ENCODE results near the gene ACOT8. TPM values are rescaled to one million over a fixed set of nuclear protein-coding genes. Genes with fewer than 3 reads are reported as not detected.
"Not testable (repeated sequence)": the region's sequence is repeated elsewhere in the genome, so short reads cannot be mapped to it uniquely, and the experiment has no call there.

Gene ACOT8
- total RNA-seq, 1 donor from 2014 or later: 32.1 TPM

GRCh38 chr20:45874576-45874975 is 17.4 kb upstream of the ACOT8 start:
- DNase-seq: no peak
- TF ChIP-seq CTCF (IDR thresholded peaks at IDR 0.05; ENCODE audit: borderline replicate concordance): no peak
- intact Hi-C loops (cut with micrococcal nuclease): no loop called here
- no peak overlapping the region for H3K27ac ChIP-seq (replicated peaks)
- H3K9me3 ChIP-seq (replicated peaks): no peaks in the 10 kb centered on the region
- peaks cover 23% of the 10 kb centered on the region for H3K36me3 ChIP-seq
- no peak overlapping the region for H3K4me3 ChIP-seq
- H3K4me1 ChIP-seq: peaks cover 12% of the 10 kb centered on the region
- no peaks in the 10 kb centered on the region for H3K27me3 ChIP-seq (ENCODE audit: low read depth)

GRCh38 chr20:45874104-45874481 is 16.9 kb upstream of the ACOT8 start:
- H3K27me3 ChIP-seq (ENCODE audit: low read depth); intact Hi-C loops (cut with micrococcal nuclease); H3K4me3 ChIP-seq; DNase-seq; H3K9me3 ChIP-seq (replicated peaks); H3K27ac ChIP-seq (replicated peaks): not testable (repeated sequence)
- H3K36me3 ChIP-seq: peaks cover 23% of the 10 kb centered on the region
- peaks cover 10% of the 10 kb centered on the region for H3K4me1 ChIP-seq

GRCh38 chr20:45873409-45874103 is 16.4 kb upstream of the ACOT8 start:
- Histone ChIP-seq H3K27me3 (ENCODE audit: low read depth) (no peaks in the 10 kb centered on the region), H3K27ac (replicated peaks) (no peak overlapping the region), H3K4me3 (no peak overlapping the region), H3K9me3 (replicated peaks) (no peaks in the 10 kb centered on the region), H3K36me3 (peaks cover 21% of the 10 kb centered on the region), H3K4me1 (peaks cover 5% of the 10 kb centered on the region)
- intact Hi-C loops (cut with micrococcal nuclease): no loop called here
- no peak for TF ChIP-seq CTCF (IDR thresholded peaks at IDR 0.05; ENCODE audit: borderline replicate concordance)
- DNase-seq: no peak

- no peak for DNase-seq
- intact Hi-C loops (cut with micrococcal nuclease): no loop called here
- no peak for TF ChIP-seq CTCF (IDR thresholded peaks at IDR 0.05; ENCODE audit: borderline replicate concordance)
- Histone ChIP-seq H3K27me3 (ENCODE audit: low read depth) (no peaks in the 10 kb centered on the region), H3K9me3 (replicated peaks) (no peaks in the 10 kb centered on the region), H3K4me1 (no peaks in the 10 kb centered on the region), H3K27ac (replicated peaks) (no peak overlapping the region), H3K4me3 (no peak overlapping the region), H3K36me3 (peaks cover 13% of the 10 kb centered on the region)
Measured at GRCh38 chr20:45872626-45873025, 15.4 kb upstream of the ACOT8 start.

- DNase-seq: no peak
- intact Hi-C loops (cut with micrococcal nuclease): no loop called here
- H3K9me3 ChIP-seq (replicated peaks): no peaks in the 10 kb centered on the region
- TF ChIP-seq CTCF (IDR thresholded peaks at IDR 0.05; ENCODE audit: borderline replicate concordance): no peak
- H3K4me3 ChIP-seq: no peak overlapping the region
- no peaks in the 10 kb centered on the region for H3K4me1 ChIP-seq
- H3K36me3 ChIP-seq: peaks cover 3% of the 10 kb centered on the region
- H3K27ac ChIP-seq (replicated peaks): no peak overlapping the region
- no peaks in the 10 kb centered on the region for H3K27me3 ChIP-seq (ENCODE audit: low read depth)
Measured at GRCh38 chr20:45867819-45868176, 10.6 kb upstream of the ACOT8 start.

GRCh38 chr20:45867136-45867818 is 10.1 kb upstream of the ACOT8 start:
- Histone ChIP-seq H3K4me3 (no peak overlapping the region), H3K9me3 (replicated peaks) (no peaks in the 10 kb centered on the region), H3K4me1 (no peaks in the 10 kb centered on the region), H3K36me3 (no peaks in the 10 kb centered on the region), H3K27ac (replicated peaks) (no peak overlapping the region), H3K27me3 (ENCODE audit: low read depth) (no peaks in the 10 kb centered on the region)
- no peak for DNase-seq
- no peak for TF ChIP-seq CTCF (IDR thresholded peaks at IDR 0.05; ENCODE audit: borderline replicate concordance)
- intact Hi-C loops (cut with micrococcal nuclease): no loop called here
